Mesenchymal stem cell (in vitro differentiated cells and primary cell): Measurements from ENCODE around the gene NXPE1.
"Not testable (repeated sequence)": the region's sequence is repeated elsewhere in the genome, so short reads cannot be mapped to it uniquely, and the experiment has no call there.

Experiments
- DNase-seq: peaks from one replicate; pipeline ENCODE4 v3.0.0-alpha.2; 2013
- H2AFZ ChIP-seq: one replicate; pipeline ENCODE4 v1.6.1; 2013; ENCODE audit warnings: low read depth, mild to moderate bottlenecking, control low read depth, inconsistent platforms, low read length, moderate library complexity
- H2AK5ac ChIP-seq: 2 replicates; pipeline ENCODE4 v1.6.1; 2013; ENCODE audit warnings: low read length, moderate library complexity, mild to moderate bottlenecking, inconsistent platforms; ENCODE audit not compliant: severe bottlenecking
- H2BK120ac ChIP-seq: one replicate; pipeline ENCODE4 v1.6.1; 2013; ENCODE audit warnings: low read depth, mild to moderate bottlenecking, inconsistent platforms, low read length, moderate library complexity
- H2BK12ac ChIP-seq, 2 experiments: one replicate each; pipeline ENCODE4 v1.6.1; 2013; ENCODE audit warnings: inconsistent platforms in 2 of 2, low read length in 2 of 2, mild to moderate bottlenecking in 2 of 2, moderate library complexity in 2 of 2, control low read depth in 1 of 2
- H2BK15ac ChIP-seq: one replicate; pipeline ENCODE4 v1.6.1; 2013; ENCODE audit warnings: mild to moderate bottlenecking, low read depth, inconsistent platforms; ENCODE audit not compliant: poor library complexity, severe bottlenecking
- H2BK5ac ChIP-seq: 2 replicates; pipeline ENCODE4 v1.6.1; 2013; ENCODE audit warnings: low read depth, mild to moderate bottlenecking, low read length, control low read depth, inconsistent platforms; ENCODE audit not compliant: poor library complexity, severe bottlenecking
- H3K14ac ChIP-seq, 2 experiments: one replicate each; pipeline ENCODE4 v1.6.1; 2013; ENCODE audit warnings: inconsistent platforms in 2 of 2, low read length in 2 of 2, control low read depth in 1 of 2, mild to moderate bottlenecking in 1 of 2, moderate library complexity in 1 of 2
- H3K18ac ChIP-seq, 2 experiments: one replicate each; pipeline ENCODE4 v1.6.1; 2013; ENCODE audit warnings: inconsistent platforms in 2 of 2, low read length in 2 of 2, control low read depth in 1 of 2, low read depth in 1 of 2, mild to moderate bottlenecking in 1 of 2
- H3K23ac ChIP-seq, 2 experiments: one replicate each; pipeline ENCODE4 v1.6.1; 2013; ENCODE audit warnings: inconsistent platforms in 2 of 2, low read length in 2 of 2, mild to moderate bottlenecking in 2 of 2, moderate library complexity in 2 of 2, control low read depth in 1 of 2
- H3K27ac ChIP-seq: 2 replicates; pipeline ENCODE4 v1.5.1; 2013; ENCODE audit warnings: mild to moderate bottlenecking, moderate library complexity, low read length, control low read depth, inconsistent platforms; ENCODE audit not compliant: poor library complexity, severe bottlenecking
- H3K27me3 ChIP-seq, 2 experiments: 2 replicates each; pipeline versions ENCODE4 v1.6.1 to v1.7.0; 2013; ENCODE audit warnings: low read length in 2 of 2, mild to moderate bottlenecking in 2 of 2, moderate library complexity in 2 of 2, control low read depth in 1 of 2, inconsistent platforms in 1 of 2; ENCODE audit not compliant: control insufficient read depth in 1 of 2, insufficient read depth in 1 of 2
- H3K36me3 ChIP-seq, 2 experiments: 2 replicates each; pipeline versions ENCODE4 v1.6.1 to v1.7.0; 2013; ENCODE audit warnings: low read length in 2 of 2, control low read depth in 1 of 2, inconsistent platforms in 1 of 2, low read depth in 1 of 2, mild to moderate bottlenecking in 1 of 2; ENCODE audit not compliant: insufficient read depth in 2 of 2, control insufficient read depth in 1 of 2
- H3K4ac ChIP-seq, 2 experiments: one replicate each; pipeline ENCODE4 v1.6.1; 2013; ENCODE audit warnings: inconsistent platforms in 2 of 2, low read length in 2 of 2, mild to moderate bottlenecking in 2 of 2, moderate library complexity in 2 of 2, control low read depth in 1 of 2, low read depth in 1 of 2
- H3K4me1 ChIP-seq: 2 replicates; pipeline ENCODE4 v1.6.1; 2013; ENCODE audit warnings: low read depth, low read length, control low read depth; ENCODE audit not compliant: control insufficient read depth, insufficient read depth
- H3K4me2 ChIP-seq: 2 replicates; pipeline ENCODE4 v1.6.1; 2013; ENCODE audit warnings: low read length, mild to moderate bottlenecking, inconsistent platforms; ENCODE audit not compliant: poor library complexity, severe bottlenecking
- H3K4me3 ChIP-seq, 2 experiments: 2 replicates each; pipeline versions ENCODE4 v1.5.1 to v1.7.0; 2013; ENCODE audit warnings: low read length in 2 of 2, mild to moderate bottlenecking in 2 of 2, control low read depth in 1 of 2, low read depth in 1 of 2; ENCODE audit not compliant: insufficient read depth in 1 of 2
- H3K79me1 ChIP-seq: replicated peaks from 2 replicates; pipeline ENCODE4 v1.6.1; 2013; ENCODE audit warnings: mild to moderate bottlenecking, control low read depth, low read length, inconsistent platforms; ENCODE audit not compliant: poor library complexity, severe bottlenecking
- H3K9ac ChIP-seq: 2 replicates; pipeline ENCODE4 v1.7.0; 2013; ENCODE audit warnings: mild to moderate bottlenecking, low read length, moderate library complexity
- H3K9me3 ChIP-seq: 2 replicates; pipeline ENCODE4 v1.7.0; 2013; ENCODE audit warnings: mild to moderate bottlenecking, low read length; ENCODE audit not compliant: control insufficient read depth
- H4K8ac ChIP-seq: one replicate; pipeline ENCODE4 v1.6.1; 2013; ENCODE audit warnings: inconsistent platforms, mild to moderate bottlenecking, low read length, moderate library complexity
- H4K91ac ChIP-seq: one replicate; pipeline ENCODE4 v1.6.1; 2013; ENCODE audit warnings: mild to moderate bottlenecking, low read length, inconsistent platforms
- WGBS: methylation state at CpG from one replicate; pipeline ENCODE4 v1.1.7; 2013; ENCODE audit warnings: mixed read lengths; 5-methylcytosine and 5-hydroxymethylcytosine counted together

Gene NXPE1

GRCh38 chr11:114604179-114604813 is 44.6 kb upstream of the NXPE1 start:
- Histone ChIP-seq H3K9ac (no peak overlapping the region), H2AFZ (no peak overlapping the region), H3K4me2 (no peak overlapping the region), H3K4me3 (no peak overlapping the region), H3K9me3 (no peaks in the 10 kb centered on the region), H2BK15ac (no peak overlapping the region), H3K4ac (no peak overlapping the region), H2BK120ac (no peak overlapping the region), H3K27me3 (no peaks in the 10 kb centered on the region), H3K14ac (no peak overlapping the region), H2AK5ac (no peak overlapping the region), H3K79me1 (no peaks in the 10 kb centered on the region), H3K27ac (no peak overlapping the region), H3K23ac (no peak overlapping the region), H2BK5ac (no peak overlapping the region), H4K91ac (no peak overlapping the region), H3K36me3 (no peaks in the 10 kb centered on the region), H2BK12ac (no peak overlapping the region), H3K4me1 (no peaks in the 10 kb centered on the region), H3K18ac (no peak overlapping the region), H4K8ac (no peak overlapping the region)
- DNase-seq: no peak
- 90% methylated on average over 13 of the region's 13 CpGs for WGBS

- H3K4me1 ChIP-seq, H3K18ac ChIP-seq, H2BK120ac ChIP-seq, H2BK5ac ChIP-seq, H3K27ac ChIP-seq, H3K23ac ChIP-seq, H3K4ac ChIP-seq, H3K36me3 ChIP-seq, H2BK15ac ChIP-seq, DNase-seq, H3K4me3 ChIP-seq, H4K8ac ChIP-seq, H4K91ac ChIP-seq, H3K27me3 ChIP-seq, H3K79me1 ChIP-seq, H2BK12ac ChIP-seq, H3K14ac ChIP-seq, H3K4me2 ChIP-seq, H3K9me3 ChIP-seq, H3K9ac ChIP-seq, H2AFZ ChIP-seq, H2AK5ac ChIP-seq: not testable (repeated sequence)
- 92% methylated on average over 4 of the region's 7 CpGs for WGBS
Observed at GRCh38 chr11:114603151-114603550, 43.5 kb upstream of the NXPE1 start.

GRCh38 chr11:114598461-114598860 is 38.8 kb upstream of the NXPE1 start:
- Histone ChIP-seq H2BK12ac (no peak overlapping the region), H4K8ac (no peak overlapping the region), H2AFZ (no peak overlapping the region), H3K79me1 (no peaks in the 10 kb centered on the region), H3K4me3 (no peak overlapping the region), H3K9ac (no peak overlapping the region), H3K23ac (no peak overlapping the region), H3K14ac (no peak overlapping the region), H3K36me3 (no peaks in the 10 kb centered on the region), H4K91ac (no peak overlapping the region), H2BK5ac (no peak overlapping the region), H3K4me2 (no peak overlapping the region), H3K9me3 (no peaks in the 10 kb centered on the region), H2BK15ac (no peak overlapping the region), H3K27me3 (no peaks in the 10 kb centered on the region), H2BK120ac (no peak overlapping the region), H3K4ac (no peak overlapping the region), H3K18ac (no peak overlapping the region), H2AK5ac (no peak overlapping the region), H3K4me1 (no peaks in the 10 kb centered on the region), H3K27ac (no peak overlapping the region)
- DNase-seq: no peak
- WGBS: 69% methylated on average over 1 of the region's 1 CpG

- Histone ChIP-seq H3K14ac (no peak overlapping the region), H3K27me3 (no peaks in the 10 kb centered on the region), H3K9ac (no peak overlapping the region), H3K27ac (no peak overlapping the region), H2BK120ac (no peak overlapping the region), H2AK5ac (no peak overlapping the region), H2BK5ac (no peak overlapping the region), H2BK15ac (no peak overlapping the region), H4K91ac (no peak overlapping the region), H3K4ac (no peak overlapping the region), H3K4me1 (no peaks in the 10 kb centered on the region), H3K4me3 (no peak overlapping the region), H3K36me3 (no peaks in the 10 kb centered on the region), H3K9me3 (no peaks in the 10 kb centered on the region), H2BK12ac (no peak overlapping the region), H3K18ac (no peak overlapping the region), H4K8ac (no peak overlapping the region), H2AFZ (no peak overlapping the region), H3K23ac (no peak overlapping the region), H3K79me1 (no peaks in the 10 kb centered on the region), H3K4me2 (no peak overlapping the region)
- DNase-seq: no peak
- 73% methylated on average over 1 of the region's 1 CpG for WGBS
Observed at GRCh38 chr11:114596175-114596919, 36.7 kb upstream of the NXPE1 start.
